Measurements from ENCODE around the gene FOXA3.
"Not testable (repeated sequence)": the region's sequence is repeated elsewhere in the genome, so short reads cannot be mapped to it uniquely, and the experiment has no call there.

FOXA3 gene

GRCh38 chr19:45828945-45829344 is 35.2 kb upstream of the FOXA3 start:
- no peak for DNase-seq

GRCh38 chr19:45834970-45835369 is 29.2 kb upstream of the FOXA3 start:
- no peak for DNase-seq

GRCh38 chr19:45842198-45842597 is 21.9 kb upstream of the FOXA3 start:
- no peak for DNase-seq

DNA sequence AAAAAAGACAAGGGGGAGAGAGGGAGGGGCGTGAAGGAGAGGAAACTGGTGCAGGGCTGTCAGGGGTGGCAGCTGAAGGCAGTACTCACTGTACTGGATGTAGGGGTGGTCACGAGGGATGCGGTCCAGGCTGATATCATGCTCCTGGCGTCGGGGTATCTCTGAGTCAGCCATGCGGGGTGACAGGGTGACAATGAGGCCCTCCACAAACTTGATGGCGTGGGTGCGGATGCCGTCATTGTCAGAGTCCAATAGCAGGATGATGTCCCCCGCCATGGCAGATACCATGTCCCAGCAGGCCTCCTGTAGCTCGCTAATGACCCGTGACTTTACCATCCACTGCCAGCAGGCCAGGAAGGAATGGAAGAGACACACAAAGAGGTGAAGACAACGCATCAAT is 16.5 kb upstream of the FOXA3 start:
- DNase-seq, result no peak

DNA sequence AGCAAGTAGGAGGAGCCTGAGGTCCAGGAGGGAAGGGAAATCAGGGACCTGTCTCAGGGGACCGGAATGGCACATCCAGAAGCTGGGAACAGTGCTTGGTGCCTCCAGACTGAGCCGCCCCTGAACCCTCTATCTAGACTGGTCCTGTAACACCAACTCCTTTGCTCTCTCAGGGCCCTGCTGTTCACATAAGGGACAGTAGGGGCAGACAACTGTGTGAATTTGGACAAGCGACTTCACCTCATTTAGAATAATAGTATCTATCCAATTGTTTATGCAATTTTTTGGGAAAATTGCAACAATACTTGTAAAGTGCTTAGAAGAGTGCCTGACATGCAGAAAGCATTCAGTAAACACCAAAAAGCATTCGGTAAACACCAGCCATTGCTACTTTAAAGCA is 15.2 kb upstream of the FOXA3 start:
- DNase-seq, result no peak

DNA sequence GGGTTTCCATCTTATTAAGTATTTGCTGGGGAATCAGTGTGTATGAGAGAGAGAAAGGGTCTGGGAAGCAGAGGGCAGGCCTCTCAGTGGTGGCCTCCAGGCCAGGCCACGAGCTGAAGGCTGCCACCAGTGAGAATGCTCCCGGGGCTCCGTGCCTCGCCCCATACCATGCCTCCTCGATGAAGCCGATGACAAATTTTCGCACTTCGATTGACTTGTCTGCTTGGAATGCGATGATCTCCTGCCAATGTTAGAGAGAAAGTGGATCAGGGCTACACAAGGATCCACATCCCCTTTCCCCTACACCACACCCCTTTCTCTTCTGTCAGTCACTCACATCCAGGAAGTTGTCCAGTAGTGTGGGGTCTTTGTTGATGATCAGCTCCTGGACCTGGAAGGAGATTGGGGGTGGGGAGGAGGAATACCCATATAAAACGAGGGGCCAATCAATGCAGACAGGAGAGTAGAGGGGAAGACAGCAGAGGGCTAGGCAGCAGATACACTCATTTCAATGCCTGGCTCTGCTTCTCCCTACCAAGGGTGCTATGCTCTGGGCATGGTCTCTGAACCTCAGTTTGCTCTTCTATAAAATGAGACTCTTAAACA is 11.9 kb upstream of the FOXA3 start:
- DNase-seq, result no peak

DNA sequence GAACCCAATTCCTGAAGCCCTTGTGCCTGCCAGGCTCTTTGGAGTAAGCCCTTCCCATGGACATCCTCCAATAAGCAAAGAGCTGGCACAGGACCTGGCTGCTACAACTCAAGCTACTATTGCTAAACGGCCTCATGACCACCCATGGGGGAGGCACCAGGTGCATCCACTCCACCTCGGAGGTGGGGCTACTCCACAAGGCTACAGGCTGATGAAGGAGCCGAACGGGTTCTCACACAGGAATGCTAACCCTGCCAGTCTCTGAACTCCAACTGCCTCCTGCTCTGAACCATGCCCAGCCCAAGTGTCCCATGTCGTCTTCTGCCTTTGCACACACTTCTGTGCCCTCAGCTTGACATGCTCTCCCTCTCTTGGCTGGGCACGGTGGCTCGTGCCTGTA is 11.1 kb upstream of the FOXA3 start:
- no peak for DNase-seq

- DNase-seq, result no peak
These were observed 9.9 kb upstream of the FOXA3 start for GRCh38 chr19:45854167-45854778.

GRCh38 chr19:45860359-45861259 is 3.5 kb upstream of the FOXA3 start:
- no peak for DNase-seq

DNA sequence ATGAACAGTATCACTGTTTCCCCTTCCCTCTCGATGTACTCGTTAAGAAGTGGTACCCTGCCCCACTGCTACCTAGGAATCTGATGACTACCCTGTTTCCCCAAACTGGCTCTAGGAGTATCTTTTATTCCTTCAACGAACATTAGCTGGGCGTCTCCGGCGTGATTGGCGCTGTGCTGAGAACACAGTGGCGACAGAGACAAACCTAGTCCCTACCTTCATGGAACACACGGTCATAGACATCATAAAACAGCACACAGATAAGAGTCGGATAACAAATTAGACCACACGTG is 1.9 kb upstream of the FOXA3 start:
- no peak for DNase-seq

GRCh38 chr19:45862564-45863334 is 1.4 kb upstream of the FOXA3 start, which contains the start of gene SYMPK:
SYMPK (minus strand) TSS chr19:45863147; CDS start chr19:45854495, 8,652 bp downstream.
- DNase-seq, result peak; percentile 99

- DNase-seq, result no peak
These were observed 739 bp upstream of the FOXA3 start for GRCh38 chr19:45863335-45863839.

- no peak for DNase-seq
These were observed 530 bp downstream of the FOXA3 start for GRCh38 chr19:45864629-45865082.

DNA sequence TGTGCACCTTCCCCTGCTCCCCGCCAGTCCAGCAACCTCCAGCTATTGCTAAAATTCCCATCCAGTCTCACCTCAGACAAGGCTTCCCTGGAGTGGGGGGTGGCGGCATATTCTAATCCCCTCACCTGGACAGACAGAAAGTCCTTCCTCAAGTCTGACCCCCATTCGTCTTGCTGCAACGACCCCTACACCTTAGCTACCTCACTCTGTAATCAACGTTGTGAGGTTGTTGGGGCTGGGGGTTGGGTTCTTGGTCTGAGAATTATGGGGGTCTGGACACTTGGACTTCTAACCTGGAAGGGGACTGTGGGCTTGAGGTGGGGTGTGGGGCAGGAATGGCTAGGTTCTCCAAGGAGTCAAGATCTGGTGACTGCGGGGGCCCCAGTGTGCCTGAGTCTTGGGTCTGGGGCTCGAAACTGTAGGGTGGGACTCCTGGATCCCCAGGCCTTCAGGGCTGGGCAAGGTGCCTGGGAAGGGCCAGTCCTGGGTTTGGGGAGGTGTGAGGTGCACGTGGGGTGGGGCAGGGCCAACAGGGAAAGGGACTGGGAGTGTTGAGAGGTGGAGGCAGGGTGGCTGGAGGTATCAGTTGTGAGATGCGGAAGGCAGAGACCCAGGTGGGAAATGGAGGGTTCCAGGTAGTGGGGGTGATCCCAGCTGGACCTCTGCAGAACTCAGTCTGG is 1.3 kb downstream of the FOXA3 start:
- no peak for DNase-seq

DNA sequence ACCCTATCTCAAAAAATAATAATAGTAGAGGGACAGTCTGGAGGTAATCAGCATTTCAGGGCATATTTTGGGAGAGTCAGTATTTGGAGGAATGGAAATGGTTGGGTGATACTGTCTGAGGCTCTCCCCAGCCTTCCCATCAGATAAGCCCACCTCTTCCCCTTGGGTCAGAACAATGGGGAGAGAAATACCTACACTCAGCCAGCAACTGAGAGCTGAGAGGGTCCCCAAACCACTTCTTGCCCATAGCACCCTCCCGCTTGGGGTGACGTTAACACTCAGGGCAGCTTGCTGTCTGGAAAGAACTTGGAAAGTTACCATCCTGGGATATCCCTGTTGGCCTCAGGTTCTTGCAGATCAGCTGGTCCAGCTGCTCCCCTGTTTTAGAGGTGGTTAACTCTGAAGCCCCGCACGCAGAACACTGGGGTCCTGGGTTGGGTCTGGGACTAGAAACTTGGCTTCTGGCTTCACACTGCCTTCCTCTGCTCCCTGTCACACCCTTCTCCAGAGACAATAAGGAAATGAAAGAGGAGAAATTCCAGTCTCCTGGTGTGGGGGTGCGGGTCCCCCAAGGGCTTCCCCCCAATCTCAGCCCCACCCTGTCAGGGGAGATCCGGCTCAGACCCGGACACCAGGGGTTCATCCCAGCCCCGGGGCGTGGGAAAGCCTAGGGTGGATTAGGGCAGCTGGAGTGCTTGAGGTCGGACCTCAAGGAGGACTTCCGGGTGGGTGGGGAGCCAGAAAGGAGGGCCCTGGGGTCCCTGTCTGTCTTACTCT is 2.5 kb downstream of the FOXA3 start:
- no peak for DNase-seq

DNA sequence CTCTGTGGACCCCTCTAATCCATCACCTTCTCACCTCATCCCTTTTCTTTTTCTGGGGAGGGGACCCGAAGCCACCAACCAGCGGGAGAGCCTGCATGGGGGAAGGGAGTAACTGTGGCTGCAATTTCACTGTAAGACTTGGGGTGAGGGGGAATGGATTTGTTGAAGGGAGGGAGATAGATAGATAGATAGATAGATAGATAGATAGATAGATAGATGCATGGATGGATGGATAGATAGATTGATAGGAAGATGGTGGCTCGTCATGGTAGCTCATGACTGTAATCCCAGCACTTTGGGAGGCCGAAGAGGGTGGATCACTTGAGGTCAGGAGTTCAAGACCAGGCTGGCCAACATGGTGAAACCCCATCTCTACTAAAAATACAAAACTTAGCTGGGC is 3.1 kb downstream of the FOXA3 start:
- not testable (repeated sequence) for DNase-seq

DNA sequence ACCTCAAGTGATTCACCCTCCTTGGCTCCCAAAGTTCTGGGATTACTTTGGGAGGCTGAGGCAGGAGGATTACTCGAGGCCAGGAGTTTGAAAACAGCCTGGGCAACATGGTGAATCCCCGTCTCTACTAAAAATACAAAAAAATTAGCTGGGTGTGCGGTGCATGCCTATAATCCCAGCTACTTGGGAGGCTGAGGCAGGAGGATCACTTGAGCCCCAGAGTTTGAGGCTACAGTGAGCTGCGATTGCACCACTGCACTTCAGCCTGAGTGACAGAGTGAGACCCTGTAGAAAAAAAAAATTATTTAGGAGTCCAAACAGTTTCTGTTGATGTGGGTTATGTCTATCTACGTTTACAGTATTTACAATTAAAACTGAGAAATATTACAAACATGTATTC is 6.7 kb downstream of the FOXA3 start:
- no peak for DNase-seq

DNA sequence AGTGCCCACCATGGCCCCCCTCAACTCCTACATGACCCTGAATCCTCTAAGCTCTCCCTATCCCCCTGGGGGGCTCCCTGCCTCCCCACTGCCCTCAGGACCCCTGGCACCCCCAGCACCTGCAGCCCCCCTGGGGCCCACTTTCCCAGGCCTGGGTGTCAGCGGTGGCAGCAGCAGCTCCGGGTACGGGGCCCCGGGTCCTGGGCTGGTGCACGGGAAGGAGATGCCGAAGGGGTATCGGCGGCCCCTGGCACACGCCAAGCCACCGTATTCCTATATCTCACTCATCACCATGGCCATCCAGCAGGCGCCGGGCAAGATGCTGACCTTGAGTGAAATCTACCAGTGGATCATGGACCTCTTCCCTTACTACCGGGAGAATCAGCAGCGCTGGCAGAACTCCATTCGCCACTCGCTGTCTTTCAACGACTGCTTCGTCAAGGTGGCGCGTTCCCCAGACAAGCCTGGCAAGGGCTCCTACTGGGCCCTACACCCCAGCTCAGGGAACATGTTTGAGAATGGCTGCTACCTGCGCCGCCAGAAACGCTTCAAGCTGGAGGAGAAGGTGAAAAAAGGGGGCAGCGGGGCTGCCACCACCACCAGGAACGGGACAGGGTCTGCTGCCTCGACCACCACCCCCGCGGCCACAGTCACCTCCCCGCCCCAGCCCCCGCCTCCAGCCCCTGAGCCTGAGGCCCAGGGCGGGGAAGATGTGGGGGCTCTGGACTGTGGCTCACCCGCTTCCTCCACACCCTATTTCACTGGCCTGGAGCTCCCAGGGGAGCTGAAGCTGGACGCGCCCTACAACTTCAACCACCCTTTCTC is 8.2 kb downstream of the FOXA3 start:
- DNase-seq, result no peak

GRCh38 chr19:45873219-45873772 is 9.2 kb downstream of the FOXA3 start:
- DNase-seq, result no peak

DNA sequence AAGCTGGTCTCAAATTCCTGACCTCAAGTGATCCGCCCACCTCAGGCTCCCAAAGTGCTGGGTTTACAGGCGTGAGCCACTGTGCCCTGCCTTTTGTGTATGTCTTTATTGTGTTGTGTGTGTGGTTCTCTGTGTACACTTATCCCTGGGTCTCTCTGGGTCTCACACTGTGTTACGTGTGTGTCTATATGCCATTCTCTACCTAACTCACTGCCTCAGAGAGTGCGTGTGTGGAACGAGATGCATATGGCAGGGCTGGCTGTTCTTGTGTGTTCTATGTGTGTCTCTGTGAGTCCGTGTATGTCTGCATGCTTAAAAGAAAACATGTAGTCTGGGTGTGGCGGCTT is 10.5 kb downstream of the FOXA3 start:
- no peak for DNase-seq

DNA sequence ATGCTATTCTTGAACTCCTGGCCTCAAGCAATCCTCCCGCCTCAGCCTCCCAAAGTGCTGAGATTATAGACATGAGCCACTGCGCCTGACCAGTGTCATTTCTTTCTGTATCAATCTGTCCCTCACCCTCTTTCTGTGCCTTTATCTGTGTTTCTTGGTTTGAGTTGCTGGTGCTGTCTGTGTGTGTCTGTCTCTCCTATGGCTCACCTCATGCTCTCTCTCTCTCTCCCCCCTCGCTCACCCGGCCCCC is 12.0 kb downstream of the FOXA3 start:
- peak; percentile 24 for DNase-seq

Data from CD4-positive, alpha-beta T cell treated with Interleukin-6 for 4 hours (primary cell).